Sigmoid colon (tissue), 7 donors: ENCODE measurements around the gene NTNG2. TPM values are rescaled to one million over a fixed set of nuclear protein-coding genes. Genes with fewer than 3 reads are reported as not detected.

Experiments
- DNase-seq: peaks from one replicate; pipeline ENCODE4 v3.0.0-alpha.2; 2019
- H3K27ac ChIP-seq, 4 donors: fragments of 200-600 bp; sonication (generic); one replicate each; pipeline ENCODE4 v1.5.1; 2016 to 2019; ENCODE audit warnings: mild to moderate bottlenecking in 1 of 4
- H3K27me3 ChIP-seq, 3 donors: fragments of 200-600 bp; sonication (generic); one replicate each; pipeline ENCODE4 v1.5.1; 2019; ENCODE audit warnings: mild to moderate bottlenecking in 1 of 3
- H3K36me3 ChIP-seq, 4 donors: fragments of 200-600 bp; sonication (generic); one replicate each; pipeline ENCODE4 v1.5.1; 2016 to 2019
- H3K4me1 ChIP-seq, 4 donors: fragments of 200-600 bp; sonication (generic); one replicate each; pipeline ENCODE4 v1.5.1; 2017 to 2019
- H3K4me3 ChIP-seq, 4 donors: fragments of 200-600 bp; sonication (generic); one replicate each; pipeline ENCODE4 v1.5.1; 2017 to 2019; ENCODE audit warnings: mild to moderate bottlenecking in 2 of 4, moderate library complexity in 1 of 4
- H3K9me3 ChIP-seq, 4 donors: fragments of 200-600 bp in 3 of 4; sonication (generic) in 3 of 4; one replicate each; pipeline versions ENCODE4 v1.5.1 to v1.6.1; 2013 to 2019
- CTCF ChIP-seq, 4 experiments: fragments of 450-650 bp in 3 of 4; fragments of 200-600 bp in 1 of 4; IDR thresholded peaks; one replicate each; pipeline ENCODE4 v1.5.1; 2016 to 2019; ENCODE audit warnings: antibody characterized with exemption in 4 of 4, mild to moderate bottlenecking in 3 of 4, moderate library complexity in 2 of 4
- EP300 ChIP-seq, 4 donors: sonication (generic); formaldehyde crosslinking; IDR thresholded peaks; one replicate each; pipeline ENCODE4 v1.6.1; 2017; ENCODE audit warnings: antibody characterized with exemption in 4 of 4
- POLR2A ChIP-seq, 2 donors: fragments of 450-650 bp; IDR thresholded peaks; one replicate each; pipeline ENCODE4 v1.6.1; 2016; ENCODE audit warnings: antibody characterized with exemption in 2 of 2, mild to moderate bottlenecking in 2 of 2, moderate library complexity in 2 of 2
- POLR2AphosphoS5 ChIP-seq, 4 donors: sonication (generic); formaldehyde crosslinking; IDR thresholded peaks; one replicate each; pipeline ENCODE4 v1.6.1; 2017; ENCODE audit warnings: antibody characterized with exemption in 4 of 4
- WGBS, 2 donors: extraction: QIAGEN DNeasy Blood & Tissue Kit; methylation state at CpG; one replicate each; pipeline ENCODE4 v1.1.7; 2013; 5-methylcytosine and 5-hydroxymethylcytosine counted together
- intact Hi-C: fragments of 100-400 bp; cut with DNase I; formaldehyde crosslinking; loops from one replicate; pipeline ENCODE4 v1.15.1; 2023
- polyA plus RNA-seq, 3 donors: library from polyadenylated mRNA; stranded (reverse); fragments of 200-250 nt; gene quantifications; one replicate each; pipeline ENCODE4 v1.2.3, GENCODE V29; 2013
- total RNA-seq, 4 donors: library from RNA; depleted of rRNA; stranded (reverse); fragments of >200 nt; gene quantifications; one replicate each; pipeline ENCODE4 v1.1.0, GENCODE V29; 2016
- donor health status: healthy with polysubstance abuse.
- donor health status: Bipolar disorder and iron deficiency.
- donor health status: healthy.

Gene NTNG2
- total and polyA plus RNA-seq, 7 donors: 0.28 to 12.0 (median 0.55) TPM; not detected in 1

GRCh38 chr9:132144708-132145365, 17.0 kb upstream of the NTNG2 start:
- Histone ChIP-seq H3K27ac (no peak overlapping the region), H3K4me1 (peaks cover 0 to 10% (median 8%) of the 10 kb centered on the region in 4 donors), H3K27me3 (peaks cover 12 to 93% (median 75%) of the 10 kb centered on the region in 3 donors), H3K9me3 (no peaks in the 10 kb centered on the region), H3K36me3 (no peaks in the 10 kb centered on the region), H3K4me3 (no peak overlapping the region)
- DNase-seq: no peak
- 77 to 78% methylated on average over 10 of the region's 10 CpGs for WGBS, 2 donors
- no peak for TF ChIP-seq POLR2AphosphoS5 (IDR thresholded peaks at IDR 0.05)
- intact Hi-C loops: no loop called here

- H3K27me3 ChIP-seq: peaks cover 9 to 91% (median 67%) of the 10 kb centered on the region in 3 donors
These were observed 15.8 kb upstream of the NTNG2 start for GRCh38 chr9:132146039-132146438.

GRCh38 chr9:132146575-132146974, 15.3 kb upstream of the NTNG2 start:
- Histone ChIP-seq H3K36me3 (no peaks in the 10 kb centered on the region), H3K4me3 (no peak overlapping the region), H3K4me1 (peaks cover 0 to 4% (median 3%) of the 10 kb centered on the region in 4 donors), H3K27ac (no peak overlapping the region), H3K27me3 (peaks cover 9 to 91% (median 63%) of the 10 kb centered on the region in 3 donors), H3K9me3 (no peaks in the 10 kb centered on the region)
- no peak for DNase-seq
- 91 to 92% methylated on average over 13 of the region's 13 CpGs for WGBS, 2 donors
- no peak for TF ChIP-seq POLR2AphosphoS5 (IDR thresholded peaks at IDR 0.05)
- TF ChIP-seq CTCF (IDR thresholded peaks at IDR 0.05): no peak
- TF ChIP-seq EP300 (IDR thresholded peaks at IDR 0.05): no peak
- no peak for TF ChIP-seq POLR2A (IDR thresholded peaks at IDR 0.05)
- intact Hi-C loops: no loop called here

More at GRCh38 chr9:132146039-132146438, 15.8 kb upstream of the NTNG2 start:
- H3K27ac ChIP-seq: no peak overlapping the region
- H3K9me3 ChIP-seq: no peaks in the 10 kb centered on the region
- H3K4me1 ChIP-seq: peaks cover 0 to 10% (median 8%) of the 10 kb centered on the region in 4 donors
- no peaks in the 10 kb centered on the region for H3K36me3 ChIP-seq
- intact Hi-C loops: no loop called here
- no peak for TF ChIP-seq POLR2A (IDR thresholded peaks at IDR 0.05)
- no peak for DNase-seq
- 75 to 82% methylated on average over 12 of the region's 12 CpGs for WGBS, 2 donors
- H3K4me3 ChIP-seq: no peak overlapping the region

GRCh38 chr9:132147331-132147730, 14.5 kb upstream of the NTNG2 start:
- H3K4me3 ChIP-seq: no peak overlapping the region
- peaks cover 7 to 89% (median 56%) of the 10 kb centered on the region in 3 donors for H3K27me3 ChIP-seq
- intact Hi-C loops: no loop called here
- H3K36me3 ChIP-seq: no peaks in the 10 kb centered on the region
- 58 to 66% methylated on average over 4 of the region's 4 CpGs for WGBS, 2 donors
- no peak for TF ChIP-seq CTCF (IDR thresholded peaks at IDR 0.05)
- TF ChIP-seq POLR2A (IDR thresholded peaks at IDR 0.05): no peak
- no peak for TF ChIP-seq EP300 (IDR thresholded peaks at IDR 0.05)
- no peak for TF ChIP-seq POLR2AphosphoS5 (IDR thresholded peaks at IDR 0.05)
- no peaks in the 10 kb centered on the region for H3K9me3 ChIP-seq
- DNase-seq: no peak
- H3K27ac ChIP-seq: no peak overlapping the region
- no peaks in the 10 kb centered on the region for H3K4me1 ChIP-seq

GRCh38 chr9:132147839-132148238, 14.0 kb upstream of the NTNG2 start:
- intact Hi-C loops: no loop called here
- TF ChIP-seq EP300 (IDR thresholded peaks at IDR 0.05) (no peak), POLR2AphosphoS5 (IDR thresholded peaks at IDR 0.05) (no peak), POLR2A (IDR thresholded peaks at IDR 0.05) (no peak)
- H3K4me1 ChIP-seq: no peaks in the 10 kb centered on the region
- peaks cover 6 to 89% (median 54%) of the 10 kb centered on the region in 3 donors for H3K27me3 ChIP-seq
- H3K36me3 ChIP-seq: no peaks in the 10 kb centered on the region
- no peak overlapping the region for H3K27ac ChIP-seq
- H3K9me3 ChIP-seq: no peaks in the 10 kb centered on the region
- 82 to 84% methylated on average over 8 of the region's 8 CpGs for WGBS, 2 donors
- H3K4me3 ChIP-seq: no peak overlapping the region
- DNase-seq: no peak

GRCh38 chr9:132150256-132150655, 11.6 kb upstream of the NTNG2 start:
- no peak overlapping the region for H3K27ac ChIP-seq
- WGBS, 2 donors: 77 to 84% methylated on average over 10 of the region's 10 CpGs
- DNase-seq: no peak
- TF ChIP-seq POLR2A (IDR thresholded peaks at IDR 0.05) (no peak), EP300 (IDR thresholded peaks at IDR 0.05) (no peak), CTCF (IDR thresholded peaks at IDR 0.05) (no peak), POLR2AphosphoS5 (IDR thresholded peaks at IDR 0.05) (no peak)
- no peaks in the 10 kb centered on the region for H3K9me3 ChIP-seq
- peaks cover 0 to 78% (median 34%) of the 10 kb centered on the region in 3 donors for H3K27me3 ChIP-seq
- no peaks in the 10 kb centered on the region for H3K4me1 ChIP-seq
- no peaks in the 10 kb centered on the region for H3K36me3 ChIP-seq
- H3K4me3 ChIP-seq: no peak overlapping the region
- intact Hi-C loops: no loop called here
